Cardiac muscle cell (in vitro differentiated cells and primary cell): Measurements from ENCODE around the gene TASP1. TPM values are rescaled to one million over a fixed set of nuclear protein-coding genes. Genes with fewer than 3 reads are reported as not detected.

Experiments used
- DNase-seq, 2 donors: peaks; one replicate each; pipeline versions ENCODE4 v3.0.0 to v3.0.0-alpha.2; 2010 to 2017; ENCODE audit warnings: low read depth in 1 of 2, low spot score in 1 of 2
- H3K27ac ChIP-seq: fragments of 200-600 bp; sonication (generic); 2 replicates; pipeline ENCODE4 v1.5.1; 2016
- H3K27me3 ChIP-seq: fragments of 200-600 bp; sonication (generic); 2 replicates; pipeline ENCODE4 v1.6.0; 2016; ENCODE audit warnings: control low read depth
- H3K36me3 ChIP-seq: fragments of 200-600 bp; sonication (generic); 2 replicates; pipeline ENCODE4 v1.5.1; 2016; ENCODE audit warnings: control low read depth
- H3K4me1 ChIP-seq: fragments of 200-600 bp; sonication (generic); 2 replicates; pipeline ENCODE4 v1.8.1; 2017; ENCODE audit warnings: low read depth, mild to moderate bottlenecking, mixed run types
- H3K4me3 ChIP-seq: fragments of 200-600 bp; sonication (generic); 2 replicates; pipeline ENCODE4 v1.5.1; 2016; ENCODE audit warnings: mild to moderate bottlenecking
- H3K9me3 ChIP-seq: fragments of 200-600 bp; sonication (generic); 2 replicates; pipeline ENCODE4 v1.5.1; 2017; ENCODE audit warnings: low read depth, mild to moderate bottlenecking, control low read depth
- CTCF ChIP-seq: IDR thresholded peaks from 2 replicates; pipeline ENCODE4 v1.5.1; 2012; ENCODE audit warnings: low read depth, mild to moderate bottlenecking, low read length
- polyA plus RNA-seq: library from polyadenylated mRNA; unstranded; fragments of >200 nt; fragmentation: Nextera tagmentation; extraction: Ambion mirVana; gene quantifications from 2 replicates; pipeline ENCODE4 v1.2.1, GENCODE V29; 2016
- total RNA-seq: library from RNA; depleted of rRNA; stranded (reverse); fragments of >200 nt; gene quantifications from 2 replicates; pipeline ENCODE4 v1.2.3, GENCODE V29; 2016

The TASP1 gene
- total and polyA plus RNA-seq, 2 experiments from 2014 or later, result 9.3 to 12.6 TPM

GRCh38 chr20:13545790-13546189 is 92.9 kb downstream of the TASP1 start:
- Histone ChIP-seq H3K36me3 (no peaks in the 10 kb centered on the region), H3K27me3 (no peaks in the 10 kb centered on the region), H3K4me3 (no peak overlapping the region), H3K27ac (no peak overlapping the region), H3K4me1 (peaks cover 11% of the 10 kb centered on the region), H3K9me3 (no peaks in the 10 kb centered on the region)
- peak; percentile 2 to 11 for DNase-seq
- no peak for TF ChIP-seq CTCF

GRCh38 chr20:13543783-13544182 is 94.9 kb downstream of the TASP1 start:
- Histone ChIP-seq H3K27ac (no peak overlapping the region), H3K36me3 (no peaks in the 10 kb centered on the region), H3K4me3 (no peak overlapping the region), H3K9me3 (no peaks in the 10 kb centered on the region), H3K27me3 (no peaks in the 10 kb centered on the region), H3K4me1 (peaks cover 11% of the 10 kb centered on the region)
- TF ChIP-seq CTCF, result no peak
- no peak for DNase-seq

- TF ChIP-seq CTCF, result no peak
- Histone ChIP-seq H3K9me3 (no peaks in the 10 kb centered on the region), H3K27me3 (no peaks in the 10 kb centered on the region), H3K4me1 (no peaks in the 10 kb centered on the region), H3K4me3 (no peak overlapping the region), H3K27ac (no peak overlapping the region), H3K36me3 (no peaks in the 10 kb centered on the region)
- DNase-seq, result no peak
Measured at GRCh38 chr20:13535627-13536026, 103.1 kb downstream of the TASP1 start.

- Histone ChIP-seq H3K4me1 (peaks cover 3% of the 10 kb centered on the region), H3K27me3 (no peaks in the 10 kb centered on the region), H3K27ac (no peak overlapping the region), H3K9me3 (no peaks in the 10 kb centered on the region), H3K36me3 (no peaks in the 10 kb centered on the region), H3K4me3 (no peak overlapping the region)
- DNase-seq, result peak in 1 of 2 donors; percentile 11
- TF ChIP-seq CTCF, result no peak
Measured at GRCh38 chr20:13533946-13534345, 104.8 kb downstream of the TASP1 start.

- TF ChIP-seq CTCF, result no peak
- Histone ChIP-seq H3K27me3 (no peaks in the 10 kb centered on the region), H3K4me3 (no peak overlapping the region), H3K36me3 (no peaks in the 10 kb centered on the region), H3K27ac (no peak overlapping the region), H3K4me1 (peaks cover 10% of the 10 kb centered on the region), H3K9me3 (no peaks in the 10 kb centered on the region)
- DNase-seq, result no peak
Measured at GRCh38 chr20:13530146-13530545, 108.6 kb downstream of the TASP1 start.

- Histone ChIP-seq H3K27me3 (no peaks in the 10 kb centered on the region), H3K36me3 (peaks cover 5% of the 10 kb centered on the region), H3K27ac (no peak overlapping the region), H3K9me3 (no peaks in the 10 kb centered on the region), H3K4me1 (peaks cover 10% of the 10 kb centered on the region), H3K4me3 (no peak overlapping the region)
- DNase-seq, result peak in 1 of 2 donors; percentile 5
- TF ChIP-seq CTCF, result no peak
Measured at GRCh38 chr20:13526551-13526950, 112.2 kb downstream of the TASP1 start.
